Raji (cell line): Measurements from ENCODE around the gene RNF220.

Experiments used
- POLR2A ChIP-seq: IDR thresholded peaks from 2 replicates; pipeline ENCODE4 v1.6.1; 2011; ENCODE audit warnings: low read depth, low read length, control low read depth; ENCODE audit not compliant: insufficient read depth

The RNF220 gene

GRCh38 chr1:44558883-44559282 lies 153.8 kb downstream of the RNF220 start:
- TF ChIP-seq POLR2A = no peak

- TF ChIP-seq POLR2A = no peak
Measured at GRCh38 chr1:44559330-44559729, 154.3 kb downstream of the RNF220 start.

- TF ChIP-seq POLR2A = no peak
Measured at GRCh38 chr1:44559913-44560312, 154.9 kb downstream of the RNF220 start.

- TF ChIP-seq POLR2A = no peak
Measured at GRCh38 chr1:44565259-44565750, 160.2 kb downstream of the RNF220 start.

- no peak for TF ChIP-seq POLR2A
Measured at GRCh38 chr1:44565833-44566232, 160.8 kb downstream of the RNF220 start.

- no peak for TF ChIP-seq POLR2A
Measured at GRCh38 chr1:44566281-44567046, 161.4 kb downstream of the RNF220 start.

GRCh38 chr1:44568128-44568900 lies 163.3 kb downstream of the RNF220 start:
- no peak for TF ChIP-seq POLR2A

GRCh38 chr1:44569491-44569890 lies 164.4 kb downstream of the RNF220 start:
- TF ChIP-seq POLR2A = no peak

- TF ChIP-seq POLR2A = no peak
Measured at GRCh38 chr1:44571712-44572571, 166.9 kb downstream of the RNF220 start.

GRCh38 chr1:44572572-44572879 lies 167.5 kb downstream of the RNF220 start:
- TF ChIP-seq POLR2A = no peak

- TF ChIP-seq POLR2A = no peak
Measured at GRCh38 chr1:44575396-44575795, 170.3 kb downstream of the RNF220 start.

GRCh38 chr1:44576456-44577150 lies 171.5 kb downstream of the RNF220 start:
- TF ChIP-seq POLR2A = no peak

GRCh38 chr1:44581205-44581604 lies 176.2 kb downstream of the RNF220 start:
- TF ChIP-seq POLR2A = no peak

- no peak for TF ChIP-seq POLR2A
Measured at GRCh38 chr1:44584167-44584566, 179.1 kb downstream of the RNF220 start.
